Mesothelial cell of epicardium (in vitro differentiated cells): ENCODE measurements around the gene LRR1. TPM values are rescaled to one million over a fixed set of nuclear protein-coding genes. Genes with fewer than 3 reads are reported as not detected.

ENCODE experiments used
- DNase-seq, 2 experiments: peaks; one replicate each; pipeline ENCODE4 v3.0.0; 2021; ENCODE audit warnings: low spot score in 2 of 2; ENCODE audit not compliant: unreplicated experiment in 2 of 2
- H3K27ac Mint-ChIP-seq: 2 replicates; pipeline ENCODE4 v1.8.0; 2021; ENCODE audit warnings: mixed read lengths
- H3K27me3 Mint-ChIP-seq: 2 replicates; pipeline ENCODE4 v1.8.0; 2021; ENCODE audit warnings: low read depth, mixed read lengths
- H3K36me3 Mint-ChIP-seq: 2 replicates; pipeline ENCODE4 v1.8.0; 2021; ENCODE audit warnings: mixed read lengths
- H3K4me1 Mint-ChIP-seq: 2 replicates; pipeline ENCODE4 v1.8.0; 2021; ENCODE audit warnings: mixed read lengths
- H3K4me3 Mint-ChIP-seq: 2 replicates; pipeline ENCODE4 v1.8.0; 2021; ENCODE audit warnings: mild to moderate bottlenecking, moderate library complexity, mixed read lengths
- H3K9me3 Mint-ChIP-seq: 2 replicates; pipeline ENCODE4 v1.8.0; 2021; ENCODE audit warnings: mixed read lengths
- CTCF ChIP-seq: fragments of 200-600 bp; sonication (generic); IDR thresholded peaks from one replicate; pipeline ENCODE4 v1.5.0; 2021; ENCODE audit warnings: antibody characterized with exemption; ENCODE audit not compliant: unreplicated experiment
- total RNA-seq: library from RNA; stranded (reverse); gene quantifications from 3 replicates; pipeline ENCODE4 v1.2.1, GENCODE V29; 2021

The LRR1 gene
- total RNA-seq, 1 donor from 2014 or later: 9.2 TPM

GRCh38 chr14:49553106-49553505, 45.6 kb upstream of the LRR1 start:
- Mint-ChIP-seq H3K4me3 (no peak overlapping the region), H3K36me3 (no peaks in the 10 kb centered on the region), H3K9me3 (peaks cover 5% of the 10 kb centered on the region), H3K27ac (no peak overlapping the region), H3K27me3 (no peaks in the 10 kb centered on the region), H3K4me1 (peaks cover 9% of the 10 kb centered on the region)
- TF ChIP-seq CTCF: no peak
- DNase-seq: no peak

- Mint-ChIP-seq H3K36me3 (no peaks in the 10 kb centered on the region), H3K27ac (no peak overlapping the region), H3K9me3 (no peaks in the 10 kb centered on the region), H3K4me3 (no peak overlapping the region), H3K4me1 (peaks cover 9% of the 10 kb centered on the region), H3K27me3 (no peaks in the 10 kb centered on the region)
- DNase-seq: no peak
- no peak for TF ChIP-seq CTCF
Measured at GRCh38 chr14:49553892-49554291, 44.8 kb upstream of the LRR1 start.

- no peaks in the 10 kb centered on the region for H3K27me3 Mint-ChIP-seq
- no peaks in the 10 kb centered on the region for H3K4me1 Mint-ChIP-seq
- no peak overlapping the region for H3K27ac Mint-ChIP-seq
- peaks cover 3% of the 10 kb centered on the region for H3K36me3 Mint-ChIP-seq
- DNase-seq: no peak
- H3K4me3 Mint-ChIP-seq: no peak overlapping the region
- TF ChIP-seq CTCF: no peak
- H3K9me3 Mint-ChIP-seq: peaks cover 14% of the 10 kb centered on the region
Measured at GRCh38 chr14:49559979-49560768, 38.6 kb upstream of the LRR1 start.

- Mint-ChIP-seq H3K4me1 (no peaks in the 10 kb centered on the region), H3K9me3 (peaks cover 8% of the 10 kb centered on the region), H3K36me3 (peaks cover 9% of the 10 kb centered on the region), H3K27ac (no peak overlapping the region), H3K4me3 (no peak overlapping the region), H3K27me3 (no peaks in the 10 kb centered on the region)
- no peak for TF ChIP-seq CTCF
- DNase-seq: no peak
Measured at GRCh38 chr14:49566714-49567113, 32.0 kb upstream of the LRR1 start.

- no peak overlapping the region for H3K4me3 Mint-ChIP-seq
- peaks cover 22% of the 10 kb centered on the region for H3K36me3 Mint-ChIP-seq
- no peaks in the 10 kb centered on the region for H3K4me1 Mint-ChIP-seq
- H3K9me3 Mint-ChIP-seq: no peaks in the 10 kb centered on the region
- no peak for DNase-seq
- TF ChIP-seq CTCF: no peak
- H3K27me3 Mint-ChIP-seq: no peaks in the 10 kb centered on the region
- no peak overlapping the region for H3K27ac Mint-ChIP-seq
Measured at GRCh38 chr14:49569281-49569680, 29.5 kb upstream of the LRR1 start.
